Measurements from ENCODE around the gene BCAN. TPM values are rescaled to one million over a fixed set of nuclear protein-coding genes. Genes with fewer than 3 reads are reported as not detected.

Gene BCAN
- total and polyA plus RNA-seq, 3 donors from 2014 or later, result 3.3 to 9.7 (median 8.8) TPM

DNA sequence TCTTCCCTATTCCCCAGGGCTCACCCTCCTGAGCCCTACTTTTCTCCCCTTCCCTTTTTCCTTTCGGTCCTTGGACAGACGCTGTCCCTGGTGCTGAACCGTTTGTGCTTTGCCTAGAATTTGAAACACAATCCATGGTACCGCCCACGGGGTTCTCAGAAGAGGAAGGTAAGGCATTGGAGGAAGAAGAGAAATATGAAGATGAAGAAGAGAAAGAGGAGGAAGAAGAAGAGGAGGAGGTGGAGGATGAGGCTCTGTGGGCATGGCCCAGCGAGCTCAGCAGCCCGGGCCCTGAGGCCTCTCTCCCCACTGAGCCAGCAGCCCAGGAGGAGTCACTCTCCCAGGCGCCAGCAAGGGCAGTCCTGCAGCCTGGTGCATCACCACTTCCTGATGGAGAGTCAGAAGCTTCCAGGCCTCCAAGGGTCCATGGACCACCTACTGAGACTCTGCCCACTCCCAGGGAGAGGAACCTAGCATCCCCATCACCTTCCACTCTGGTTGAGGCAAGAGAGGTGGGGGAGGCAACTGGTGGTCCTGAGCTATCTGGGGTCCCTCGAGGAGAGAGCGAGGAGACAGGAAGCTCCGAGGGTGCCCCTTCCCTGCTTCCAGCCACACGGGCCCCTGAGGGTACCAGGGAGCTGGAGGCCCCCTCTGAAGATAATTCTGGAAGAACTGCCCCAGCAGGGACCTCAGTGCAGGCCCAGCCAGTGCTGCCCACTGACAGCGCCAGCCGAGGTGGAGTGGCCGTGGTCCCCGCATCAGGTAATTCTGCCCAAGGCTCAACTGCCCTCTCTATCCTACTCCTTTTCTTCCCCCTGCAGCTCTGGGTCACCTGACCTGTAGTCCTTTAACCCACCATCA is 10.4 kb downstream of the BCAN start:
- WGBS, 2 donors, result 50 to 54% methylated on average over 14 to 16 of the region's 16 CpGs
- H3K27ac ChIP-seq, result no peak overlapping the region
- intact Hi-C loops (cut with DNase I; ENCODE audit: low total_unique reads), result loop anchor here (10.0 kb wide), 1 partner anchor 68 kb away; no protein-coding TSS in a partner anchor
- H3K4me1 ChIP-seq, result peaks cover 8% of the 10 kb centered on the region
- no peaks in the 10 kb centered on the region for H3K36me3 ChIP-seq (ENCODE audit: low read depth, missing control alignments)
- TF ChIP-seq, protein P1, sequence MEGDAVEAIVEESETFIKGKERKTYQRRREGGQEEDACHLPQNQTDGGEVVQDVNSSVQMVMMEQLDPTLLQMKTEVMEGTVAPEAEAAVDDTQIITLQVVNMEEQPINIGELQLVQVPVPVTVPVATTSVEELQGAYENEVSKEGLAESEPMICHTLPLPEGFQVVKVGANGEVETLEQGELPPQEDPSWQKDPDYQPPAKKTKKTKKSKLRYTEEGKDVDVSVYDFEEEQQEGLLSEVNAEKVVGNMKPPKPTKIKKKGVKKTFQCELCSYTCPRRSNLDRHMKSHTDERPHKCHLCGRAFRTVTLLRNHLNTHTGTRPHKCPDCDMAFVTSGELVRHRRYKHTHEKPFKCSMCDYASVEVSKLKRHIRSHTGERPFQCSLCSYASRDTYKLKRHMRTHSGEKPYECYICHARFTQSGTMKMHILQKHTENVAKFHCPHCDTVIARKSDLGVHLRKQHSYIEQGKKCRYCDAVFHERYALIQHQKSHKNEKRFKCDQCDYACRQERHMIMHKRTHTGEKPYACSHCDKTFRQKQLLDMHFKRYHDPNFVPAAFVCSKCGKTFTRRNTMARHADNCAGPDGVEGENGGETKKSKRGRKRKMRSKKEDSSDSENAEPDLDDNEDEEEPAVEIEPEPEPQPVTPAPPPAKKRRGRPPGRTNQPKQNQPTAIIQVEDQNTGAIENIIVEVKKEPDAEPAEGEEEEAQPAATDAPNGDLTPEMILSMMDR (IDR thresholded peaks at IDR 0.05), result no peak
- TF ChIP-seq POLR2A (IDR thresholded peaks at IDR 0.05), result no peak
- H3K27me3 ChIP-seq, result no peaks in the 10 kb centered on the region
- no peaks in the 10 kb centered on the region for H3K9me3 ChIP-seq
- peak; percentile 44 for DNase-seq
- no peak overlapping the region for H3K4me3 ChIP-seq

GRCh38 chr1:156652992-156653355 is 11.1 kb downstream of the BCAN start:
- Histone ChIP-seq H3K36me3 (ENCODE audit: low read depth, missing control alignments) (no peaks in the 10 kb centered on the region), H3K9me3 (no peaks in the 10 kb centered on the region), H3K4me3 (no peak overlapping the region), H3K27ac (no peak overlapping the region), H3K27me3 (no peaks in the 10 kb centered on the region), H3K4me1 (peaks cover 12% of the 10 kb centered on the region)
- 83 to 90% methylated on average over 9 of the region's 9 CpGs for WGBS, 2 donors
- DNase-seq, result no peak
- TF ChIP-seq, protein P1 (IDR thresholded peaks at IDR 0.05), result no peak
- no peak for TF ChIP-seq POLR2A (IDR thresholded peaks at IDR 0.05)
- intact Hi-C loops (cut with DNase I; ENCODE audit: low total_unique reads), result loop anchor here (10.0 kb wide), 1 partner anchor 68 kb away; no protein-coding TSS in a partner anchor

GRCh38 chr1:156654700-156655099 is 12.8 kb downstream of the BCAN start:
- no peak for TF ChIP-seq POLR2A (IDR thresholded peaks at IDR 0.05)
- TF ChIP-seq, protein P1 (IDR thresholded peaks at IDR 0.05), result no peak
- no peaks in the 10 kb centered on the region for H3K9me3 ChIP-seq
- intact Hi-C loops (cut with DNase I; ENCODE audit: low total_unique reads), result loop anchor here (10.0 kb wide), 1 partner anchor 70 kb away; no protein-coding TSS in a partner anchor
- H3K36me3 ChIP-seq (ENCODE audit: low read depth, missing control alignments), result no peaks in the 10 kb centered on the region
- H3K4me3 ChIP-seq, result no peak overlapping the region
- WGBS, 2 donors, result 79 to 86% methylated on average over 1 of the region's 1 CpG
- no peaks in the 10 kb centered on the region for H3K27me3 ChIP-seq
- H3K27ac ChIP-seq, result no peak overlapping the region
- no peak for DNase-seq
- peaks cover 25% of the 10 kb centered on the region for H3K4me1 ChIP-seq

DNA sequence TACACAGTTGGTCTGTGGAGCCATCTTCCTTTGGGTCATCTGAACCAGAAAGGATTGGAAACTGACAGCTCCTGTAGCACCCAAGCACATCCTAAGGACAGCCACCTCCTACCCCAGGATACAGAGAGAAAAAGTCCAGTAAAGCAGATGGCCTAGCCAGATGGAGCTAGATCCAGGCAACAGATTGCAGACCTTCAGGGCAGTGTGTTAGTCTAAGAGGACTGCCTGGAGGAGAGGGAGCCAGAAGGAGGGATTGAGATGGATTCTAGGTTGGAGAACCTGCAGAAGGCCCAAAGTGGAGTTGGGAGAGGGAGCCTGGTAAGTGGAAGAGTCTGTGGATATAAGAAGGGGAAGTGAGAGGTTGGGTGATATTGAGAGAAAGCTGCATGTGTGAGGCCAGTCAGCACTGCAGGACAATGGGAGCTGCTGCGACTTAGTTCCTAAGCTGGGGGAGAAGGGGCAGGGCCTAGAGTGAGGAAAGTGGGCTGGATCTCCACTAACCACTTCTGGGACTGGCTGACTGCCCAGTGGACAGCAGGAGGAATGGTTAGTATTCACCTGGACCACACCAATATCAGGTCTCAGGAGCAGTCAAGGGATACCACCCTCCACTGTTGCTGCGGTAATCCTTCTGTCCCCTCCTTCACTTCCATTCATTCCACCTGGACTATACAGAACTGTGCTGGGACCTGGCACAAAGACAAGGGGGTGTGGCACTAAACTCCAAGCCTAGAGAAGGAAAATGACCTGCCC is 13.4 kb downstream of the BCAN start:
- no peak for DNase-seq
- H3K4me1 ChIP-seq, result peaks cover 28% of the 10 kb centered on the region
- intact Hi-C loops (cut with DNase I; ENCODE audit: low total_unique reads), result loop anchor here (10.0 kb wide), 1 partner anchor 71 kb away; no protein-coding TSS in a partner anchor
- H3K27me3 ChIP-seq, result no peaks in the 10 kb centered on the region
- no peaks in the 10 kb centered on the region for H3K9me3 ChIP-seq
- no peak overlapping the region for H3K4me3 ChIP-seq
- no peak overlapping the region for H3K27ac ChIP-seq
- 82 to 85% methylated on average over 2 of the region's 2 CpGs for WGBS, 2 donors
- no peaks in the 10 kb centered on the region for H3K36me3 ChIP-seq (ENCODE audit: low read depth, missing control alignments)
- TF ChIP-seq, protein P1 (IDR thresholded peaks at IDR 0.05), result no peak
- TF ChIP-seq POLR2A (IDR thresholded peaks at IDR 0.05), result no peak
